Measurements from ENCODE around the gene SPATA17.

- TF ChIP-seq, protein P1, sequence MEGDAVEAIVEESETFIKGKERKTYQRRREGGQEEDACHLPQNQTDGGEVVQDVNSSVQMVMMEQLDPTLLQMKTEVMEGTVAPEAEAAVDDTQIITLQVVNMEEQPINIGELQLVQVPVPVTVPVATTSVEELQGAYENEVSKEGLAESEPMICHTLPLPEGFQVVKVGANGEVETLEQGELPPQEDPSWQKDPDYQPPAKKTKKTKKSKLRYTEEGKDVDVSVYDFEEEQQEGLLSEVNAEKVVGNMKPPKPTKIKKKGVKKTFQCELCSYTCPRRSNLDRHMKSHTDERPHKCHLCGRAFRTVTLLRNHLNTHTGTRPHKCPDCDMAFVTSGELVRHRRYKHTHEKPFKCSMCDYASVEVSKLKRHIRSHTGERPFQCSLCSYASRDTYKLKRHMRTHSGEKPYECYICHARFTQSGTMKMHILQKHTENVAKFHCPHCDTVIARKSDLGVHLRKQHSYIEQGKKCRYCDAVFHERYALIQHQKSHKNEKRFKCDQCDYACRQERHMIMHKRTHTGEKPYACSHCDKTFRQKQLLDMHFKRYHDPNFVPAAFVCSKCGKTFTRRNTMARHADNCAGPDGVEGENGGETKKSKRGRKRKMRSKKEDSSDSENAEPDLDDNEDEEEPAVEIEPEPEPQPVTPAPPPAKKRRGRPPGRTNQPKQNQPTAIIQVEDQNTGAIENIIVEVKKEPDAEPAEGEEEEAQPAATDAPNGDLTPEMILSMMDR (optimal IDR thresholded peaks at IDR 0.05 in 1 of 3, IDR thresholded peaks at IDR 0.05 in 1 of 3, conservative IDR thresholded peaks at IDR 0.05 in 1 of 3; ENCODE audit: extremely low read depth in 1 of 3, insufficient read depth in 2 of 3, low read length in 3 of 3): no peak
- no peak for TF ChIP-seq EZH2 (IDR thresholded peaks at IDR 0.05; ENCODE audit: low read length)
Observed at GRCh38 chr1:217895841-217896240, 264.7 kb downstream of the SPATA17 start.
